ENCODE results near the gene TSBP1. TPM values are rescaled to one million over a fixed set of nuclear protein-coding genes. Genes with fewer than 3 reads are reported as not detected.

TSBP1 gene
- total and polyA plus RNA-seq, 7 donors: not detected

DNA sequence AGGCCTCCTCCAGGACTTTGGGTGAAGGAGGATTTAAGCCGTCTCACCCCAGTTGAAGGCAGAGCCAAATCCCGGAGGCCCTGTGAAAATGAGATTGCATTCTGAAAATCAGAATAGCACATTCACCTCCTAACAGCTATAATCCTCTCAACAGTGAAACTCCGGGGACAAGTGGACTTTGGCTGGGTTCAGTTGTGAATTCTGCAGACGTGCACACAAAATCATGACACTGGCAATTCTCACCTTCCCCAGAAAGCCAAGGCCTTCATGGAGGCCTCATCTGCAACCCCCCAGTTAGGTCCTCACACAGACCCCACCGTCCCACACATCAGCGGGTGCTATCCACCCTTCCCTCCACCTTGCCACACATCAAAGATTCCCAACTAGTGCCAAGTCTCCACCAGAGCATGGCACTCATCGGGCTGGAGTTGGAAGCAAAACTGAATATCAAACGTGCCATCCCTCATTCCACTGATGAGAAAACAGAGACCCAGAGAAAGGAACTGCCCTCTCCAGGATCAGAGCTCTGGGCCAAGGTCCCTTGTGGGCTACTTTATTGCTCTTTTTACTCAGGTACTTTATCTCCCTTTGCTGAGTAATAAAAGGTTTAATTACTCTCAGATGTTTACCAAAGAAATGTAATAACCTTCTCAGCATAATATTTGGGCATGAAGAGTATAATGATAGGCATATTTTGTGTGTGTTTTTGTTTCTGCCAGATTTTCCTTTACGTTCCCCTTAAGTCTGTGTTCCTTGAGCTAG, 40.0 kb upstream of the TSBP1 start:
- peaks cover 9 to 79% (median 19%) of the 10 kb centered on the region in 3 donors for H3K27me3 ChIP-seq

DNA sequence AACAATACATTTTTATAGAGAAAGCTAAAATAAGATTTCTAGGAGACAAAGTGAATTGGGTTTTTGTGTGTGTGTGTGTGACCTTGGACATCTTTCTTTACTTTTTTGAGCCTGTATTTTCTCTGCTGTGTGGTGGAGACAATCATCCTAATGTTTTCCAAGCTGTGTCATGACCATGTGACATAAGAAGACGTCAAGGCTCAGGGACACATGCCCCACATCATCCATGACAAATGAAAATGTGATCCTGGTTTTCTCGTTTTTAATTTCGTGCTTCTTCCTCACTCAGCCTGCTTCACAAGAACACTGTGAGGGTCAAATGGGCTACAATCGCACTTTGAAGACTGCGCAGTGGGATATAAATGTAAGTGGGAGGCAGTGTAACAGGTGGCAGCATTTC, 39.2 kb upstream of the TSBP1 start:
- Histone ChIP-seq H3K9me3 (no peaks in the 10 kb centered on the region), H3K36me3 (no peaks in the 10 kb centered on the region), H3K4me1 (peaks cover 0 to 7% (median 3%) of the 10 kb centered on the region in 4 donors), H3K27me3 (peaks cover 9 to 77% (median 21%) of the 10 kb centered on the region in 3 donors), H3K4me3 (no peak overlapping the region), H3K27ac (no peak overlapping the region)
- 40 to 55% methylated on average over 5 of the region's 5 CpGs for WGBS, 2 donors
- DNase-seq: no peak
- intact Hi-C loops (cut with DNase I): loop anchor here (5.0 kb wide), 1 partner anchor 456 kb away; no protein-coding TSS in a partner anchor
- TF ChIP-seq POLR2AphosphoS5 (IDR thresholded peaks at IDR 0.05): no peak
- TF ChIP-seq POLR2A (IDR thresholded peaks at IDR 0.05): no peak
- no peak for TF ChIP-seq EP300 (IDR thresholded peaks at IDR 0.05)

More for the DNA sequence above, 40.0 kb upstream of the TSBP1 start:
- WGBS, 2 donors: 21 to 66% methylated on average over 9 of the region's 9 CpGs
- H3K27ac ChIP-seq: no peak overlapping the region
- no peaks in the 10 kb centered on the region for H3K36me3 ChIP-seq
- H3K4me1 ChIP-seq: peaks cover 0 to 8% (median 3%) of the 10 kb centered on the region in 4 donors
- no peak for TF ChIP-seq EP300 (IDR thresholded peaks at IDR 0.05)
- no peak for TF ChIP-seq POLR2AphosphoS5 (IDR thresholded peaks at IDR 0.05)
- no peak for TF ChIP-seq POLR2A (IDR thresholded peaks at IDR 0.05)
- TF ChIP-seq, protein P1, sequence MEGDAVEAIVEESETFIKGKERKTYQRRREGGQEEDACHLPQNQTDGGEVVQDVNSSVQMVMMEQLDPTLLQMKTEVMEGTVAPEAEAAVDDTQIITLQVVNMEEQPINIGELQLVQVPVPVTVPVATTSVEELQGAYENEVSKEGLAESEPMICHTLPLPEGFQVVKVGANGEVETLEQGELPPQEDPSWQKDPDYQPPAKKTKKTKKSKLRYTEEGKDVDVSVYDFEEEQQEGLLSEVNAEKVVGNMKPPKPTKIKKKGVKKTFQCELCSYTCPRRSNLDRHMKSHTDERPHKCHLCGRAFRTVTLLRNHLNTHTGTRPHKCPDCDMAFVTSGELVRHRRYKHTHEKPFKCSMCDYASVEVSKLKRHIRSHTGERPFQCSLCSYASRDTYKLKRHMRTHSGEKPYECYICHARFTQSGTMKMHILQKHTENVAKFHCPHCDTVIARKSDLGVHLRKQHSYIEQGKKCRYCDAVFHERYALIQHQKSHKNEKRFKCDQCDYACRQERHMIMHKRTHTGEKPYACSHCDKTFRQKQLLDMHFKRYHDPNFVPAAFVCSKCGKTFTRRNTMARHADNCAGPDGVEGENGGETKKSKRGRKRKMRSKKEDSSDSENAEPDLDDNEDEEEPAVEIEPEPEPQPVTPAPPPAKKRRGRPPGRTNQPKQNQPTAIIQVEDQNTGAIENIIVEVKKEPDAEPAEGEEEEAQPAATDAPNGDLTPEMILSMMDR (IDR thresholded peaks at IDR 0.05): no peak
- no peak for DNase-seq
- H3K4me3 ChIP-seq: no peak overlapping the region
- no peaks in the 10 kb centered on the region for H3K9me3 ChIP-seq
- intact Hi-C loops (cut with DNase I): loop anchor here (2.0 to 5.0 kb wide), 2 partner anchors 167 to 456 kb away; no protein-coding TSS in a partner anchor

DNA sequence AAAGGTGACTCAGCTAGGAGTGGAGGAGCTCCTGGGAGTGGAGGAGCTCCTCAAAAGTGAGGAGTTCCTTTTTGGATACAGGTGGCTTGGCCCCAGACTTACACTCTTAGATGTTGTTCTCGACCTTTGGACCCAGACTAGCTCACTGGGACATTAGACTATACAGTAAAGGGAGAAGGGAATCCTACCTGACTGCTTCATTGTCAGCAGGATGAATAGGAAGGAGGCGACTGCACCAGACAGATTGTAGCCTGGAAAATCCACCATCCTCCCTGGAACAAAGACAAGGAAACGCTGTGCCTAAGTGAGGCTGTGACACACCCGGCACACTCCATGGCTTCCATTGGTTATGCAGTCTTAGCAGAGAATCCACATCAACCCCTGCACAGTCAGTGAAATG, 35.2 kb upstream of the TSBP1 start, which contains the start of gene BTNL2:
TSS of gene BTNL2 (minus strand) at position 325 of the 400 bp plus-strand sequence. CDS start at position 267, 58 bp downstream.
- Histone ChIP-seq H3K4me1 (no peaks in the 10 kb centered on the region), H3K36me3 (no peaks in the 10 kb centered on the region), H3K9me3 (no peaks in the 10 kb centered on the region), H3K27me3 (peaks cover 0 to 62% (median 18%) of the 10 kb centered on the region in 3 donors), H3K4me3 (no peak within 1 kb of the TSS), H3K27ac (no peak within 1 kb of the TSS)
- intact Hi-C loops (cut with DNase I): no loop called here
- 16 to 70% methylated on average over 4 of the region's 4 CpGs for WGBS, 2 donors
- no peak for DNase-seq
- no peak for TF ChIP-seq EP300 (IDR thresholded peaks at IDR 0.05)
- TF ChIP-seq POLR2AphosphoS5 (IDR thresholded peaks at IDR 0.05): no peak

DNA sequence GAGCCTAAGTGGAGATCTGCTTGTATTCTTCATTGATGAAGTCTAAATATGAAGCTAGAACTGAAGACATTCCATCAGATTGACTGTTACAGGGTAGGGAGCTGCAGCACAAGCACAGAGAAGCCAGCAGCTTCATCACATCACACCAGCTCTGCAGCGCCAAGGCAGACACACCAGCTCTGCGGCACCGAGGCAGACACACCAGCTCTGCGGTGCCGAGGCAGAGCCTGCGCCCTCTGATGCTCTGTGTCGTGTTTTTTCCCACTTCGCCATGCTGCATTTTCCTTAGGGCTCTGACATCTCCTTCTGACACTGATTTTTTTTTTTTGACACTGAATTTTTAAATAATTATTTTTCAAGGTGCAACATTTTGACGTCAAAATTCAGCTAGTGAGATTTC, 34.5 kb upstream of the TSBP1 start:
- Histone ChIP-seq H3K36me3 (no peaks in the 10 kb centered on the region), H3K4me3 (no peak overlapping the region), H3K9me3 (no peaks in the 10 kb centered on the region), H3K27me3 (peaks cover 0 to 55% (median 18%) of the 10 kb centered on the region in 3 donors), H3K27ac (no peak overlapping the region), H3K4me1 (no peaks in the 10 kb centered on the region)
- 85 to 90% methylated on average over 9 of the region's 9 CpGs for WGBS, 2 donors
- intact Hi-C loops (cut with DNase I): no loop called here
- TF ChIP-seq POLR2A (IDR thresholded peaks at IDR 0.05) (no peak), POLR2AphosphoS5 (IDR thresholded peaks at IDR 0.05) (no peak), EP300 (IDR thresholded peaks at IDR 0.05) (no peak)
- TF ChIP-seq, protein P1 (IDR thresholded peaks at IDR 0.05): no peak
- DNase-seq: no peak

DNA sequence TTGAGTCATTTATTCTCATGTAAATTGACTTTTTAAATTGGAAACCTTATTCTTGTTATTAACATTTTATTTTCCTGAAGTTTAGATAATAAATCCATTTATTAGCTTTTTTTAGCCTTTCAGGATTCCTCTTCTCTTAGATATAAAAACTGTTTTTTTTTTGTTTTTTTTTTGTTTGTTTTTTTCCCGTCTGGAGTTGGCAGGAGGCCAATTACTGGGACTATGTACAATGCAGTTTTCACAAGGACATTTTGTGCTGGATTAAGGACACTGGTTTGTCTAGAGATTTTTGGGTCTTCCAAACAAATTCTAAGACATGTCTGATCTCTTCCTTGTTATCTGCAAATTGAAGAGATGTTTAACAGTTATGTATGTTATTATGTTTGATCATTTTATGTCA, 34.0 kb upstream of the TSBP1 start:
- no peaks in the 10 kb centered on the region for H3K36me3 ChIP-seq
- peaks cover 0 to 55% (median 18%) of the 10 kb centered on the region in 3 donors for H3K27me3 ChIP-seq
- H3K4me1 ChIP-seq: no peaks in the 10 kb centered on the region
- no peak for DNase-seq
- no peak overlapping the region for H3K4me3 ChIP-seq
- TF ChIP-seq EP300 (IDR thresholded peaks at IDR 0.05): no peak
- no peaks in the 10 kb centered on the region for H3K9me3 ChIP-seq
- intact Hi-C loops (cut with DNase I): no loop called here
- 10 to 49% methylated on average over 1 of the region's 1 CpG for WGBS, 2 donors
- no peak overlapping the region for H3K27ac ChIP-seq

DNA sequence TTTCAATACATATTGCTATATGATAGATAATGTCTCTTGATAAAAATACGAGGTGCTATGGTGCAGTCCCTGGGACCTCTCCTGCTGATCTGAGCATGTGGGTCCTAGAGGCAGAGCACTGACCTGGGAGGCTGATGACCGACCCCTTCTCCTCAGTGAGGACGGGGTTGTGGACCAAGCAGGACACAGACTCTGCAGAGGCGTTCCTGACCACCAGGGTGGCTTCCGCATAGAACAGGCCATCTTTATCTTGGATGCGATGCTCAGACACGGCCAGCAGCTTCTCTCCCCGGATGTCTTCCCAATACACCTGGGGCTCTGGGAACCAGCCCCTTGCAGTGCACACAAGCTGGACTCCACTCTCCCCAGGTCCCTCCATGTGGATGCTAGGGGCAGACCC, 31.1 kb upstream of the TSBP1 start:
- no peaks in the 10 kb centered on the region for H3K36me3 ChIP-seq
- no peak overlapping the region for H3K4me3 ChIP-seq
- DNase-seq: no peak
- TF ChIP-seq EP300 (IDR thresholded peaks at IDR 0.05): no peak
- TF ChIP-seq, protein P1 (IDR thresholded peaks at IDR 0.05): no peak
- TF ChIP-seq POLR2A (IDR thresholded peaks at IDR 0.05): no peak
- TF ChIP-seq POLR2AphosphoS5 (IDR thresholded peaks at IDR 0.05): no peak
- no peaks in the 10 kb centered on the region for H3K4me1 ChIP-seq
- intact Hi-C loops (cut with DNase I): no loop called here
- H3K27ac ChIP-seq: no peak overlapping the region
- WGBS, 2 donors: 48 to 74% methylated on average over 8 of the region's 8 CpGs
- H3K9me3 ChIP-seq: no peaks in the 10 kb centered on the region
- H3K27me3 ChIP-seq: peaks cover 0 to 39% (median 18%) of the 10 kb centered on the region in 3 donors

Measured in sigmoid colon (tissue), 7 donors.